ENCODE measurements around the gene HABP2.

The HABP2 gene

DNA sequence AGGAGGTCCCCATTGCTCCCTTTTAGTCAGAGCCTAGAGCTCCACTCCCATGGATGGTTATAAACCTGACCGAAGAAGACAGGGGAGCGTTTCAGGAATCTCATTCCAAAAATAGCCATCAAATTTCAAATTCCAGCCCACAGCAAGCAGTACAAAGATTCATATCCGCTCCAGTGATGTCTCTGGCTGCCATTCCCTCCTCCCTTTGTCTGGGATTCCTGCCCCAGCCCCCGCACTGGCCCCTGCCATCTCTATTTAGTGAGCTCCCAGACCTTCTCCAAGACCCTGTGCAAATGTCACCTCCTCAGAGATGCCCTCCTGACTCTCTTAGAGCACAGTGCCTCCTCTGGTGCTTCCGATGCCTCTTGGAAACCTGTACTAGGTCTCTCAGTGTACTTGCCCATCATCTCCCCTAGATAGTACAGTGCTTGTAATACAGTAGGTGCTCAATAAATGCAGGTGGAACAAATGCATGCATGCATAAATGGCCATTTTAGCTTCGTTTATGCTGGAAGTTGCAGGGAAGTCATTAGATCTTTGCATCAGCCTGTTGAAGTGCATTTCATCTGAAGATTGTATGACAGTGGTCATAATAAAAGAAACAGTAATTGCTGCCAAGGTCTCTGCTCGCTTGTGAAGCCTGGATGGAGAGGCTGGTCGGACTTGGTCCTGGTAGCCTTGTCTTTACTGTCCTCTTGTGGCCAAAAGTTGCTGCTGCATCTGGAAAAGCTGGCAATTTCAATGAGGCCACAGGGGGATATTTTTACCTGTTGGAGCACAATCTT lies 32.0 kb upstream of the HABP2 start (continued):
- TF ChIP-seq TRIM28 (IDR thresholded peaks at IDR 0.05; ENCODE audit: borderline replicate concordance, low read length) = 0 out of 2 replicates have a peak, but pooled peaks have one; percentile 29
- no peak for TF ChIP-seq YY1 (tag by site-specific recombination; IDR thresholded peaks at IDR 0.05)

- Histone ChIP-seq H3K9me3 (ENCODE audit: control insufficient read depth, insufficient read depth, low read depth, low read length) (no peaks in the 10 kb centered on the region), H3K4me1 (ENCODE audit: control insufficient read depth, insufficient read depth, low read length) (peaks cover 6% of the 10 kb centered on the region), H3K27ac (ENCODE audit: extremely low read depth, low read depth, low read length) (no peak overlapping the region), H3K4me3 (ENCODE audit: low read depth, low read length) (no peak overlapping the region), H3K36me3 (ENCODE audit: control insufficient read depth in 2 of 2, insufficient read depth in 1 of 2, low read length in 2 of 2) (no peaks in the 10 kb centered on the region)
- CTCF ChIA-PET = interaction anchor here (0.6 to 2.6 kb wide), 22 partner anchors 9 to 1049 kb away, joined by 3 to 11 read pairs (median 3); no protein-coding TSS in a partner anchor
- TF ChIP-seq, protein P1, sequence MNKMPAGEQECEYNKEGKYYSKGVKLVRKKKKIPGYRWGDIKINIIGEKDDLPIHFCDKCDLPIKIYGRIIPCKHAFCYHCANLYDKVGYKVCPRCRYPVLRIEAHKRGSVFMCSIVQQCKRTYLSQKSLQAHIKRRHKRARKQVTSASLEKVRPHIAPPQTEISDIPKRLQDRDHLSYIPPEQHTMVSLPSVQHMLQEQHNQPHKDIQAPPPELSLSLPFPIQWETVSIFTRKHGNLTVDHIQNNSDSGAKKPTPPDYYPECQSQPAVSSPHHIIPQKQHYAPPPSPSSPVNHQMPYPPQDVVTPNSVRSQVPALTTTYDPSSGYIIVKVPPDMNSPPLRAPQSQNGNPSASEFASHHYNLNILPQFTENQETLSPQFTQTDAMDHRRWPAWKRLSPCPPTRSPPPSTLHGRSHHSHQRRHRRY (tag by site-specific recombination; IDR thresholded peaks at IDR 0.05) = no peak
- TF ChIP-seq KLF16 (tag by site-specific recombination; IDR thresholded peaks at IDR 0.05) (no peak), ZNF335 (tag by site-specific recombination; conservative IDR thresholded peaks at IDR 0.05) (no peak), MEIS1 (CRISPR knock-in tag; IDR thresholded peaks at IDR 0.05; ENCODE audit: borderline replicate concordance) (no peak), GFI1B (tag by site-specific recombination; IDR thresholded peaks at IDR 0.05) (no peak), ZEB2 (tag by site-specific recombination; IDR thresholded peaks at IDR 0.05) (no peak), ZNF394 (tag by site-specific recombination; IDR thresholded peaks at IDR 0.05; ENCODE audit: borderline replicate concordance) (no peak), ZNF248 (tag by site-specific recombination; IDR thresholded peaks at IDR 0.05) (no peak), GLI2 (tag by site-specific recombination; IDR thresholded peaks at IDR 0.05; ENCODE audit: borderline replicate concordance, low read depth) (no peak), ZNF548 (tag by site-specific recombination; IDR thresholded peaks at IDR 0.05) (no peak), ZNF302 (tag by site-specific recombination; IDR thresholded peaks at IDR 0.05; ENCODE audit: low read depth) (no peak), PATZ1 (tag by site-specific recombination; IDR thresholded peaks at IDR 0.05) (no peak), ZNF529 (tag by site-specific recombination; IDR thresholded peaks at IDR 0.05; ENCODE audit: insufficient replicate concordance) (no peak), ZBTB21 (tag by site-specific recombination; IDR thresholded peaks at IDR 0.05) (no peak)
- TF ChIP-seq, protein P2, sequence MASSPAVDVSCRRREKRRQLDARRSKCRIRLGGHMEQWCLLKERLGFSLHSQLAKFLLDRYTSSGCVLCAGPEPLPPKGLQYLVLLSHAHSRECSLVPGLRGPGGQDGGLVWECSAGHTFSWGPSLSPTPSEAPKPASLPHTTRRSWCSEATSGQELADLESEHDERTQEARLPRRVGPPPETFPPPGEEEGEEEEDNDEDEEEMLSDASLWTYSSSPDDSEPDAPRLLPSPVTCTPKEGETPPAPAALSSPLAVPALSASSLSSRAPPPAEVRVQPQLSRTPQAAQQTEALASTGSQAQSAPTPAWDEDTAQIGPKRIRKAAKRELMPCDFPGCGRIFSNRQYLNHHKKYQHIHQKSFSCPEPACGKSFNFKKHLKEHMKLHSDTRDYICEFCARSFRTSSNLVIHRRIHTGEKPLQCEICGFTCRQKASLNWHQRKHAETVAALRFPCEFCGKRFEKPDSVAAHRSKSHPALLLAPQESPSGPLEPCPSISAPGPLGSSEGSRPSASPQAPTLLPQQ (tag by site-specific recombination; IDR thresholded peaks at IDR 0.05) = no peak
- POLR2A ChIA-PET = no interaction called here
These were observed 31.4 kb upstream of the HABP2 start for GRCh38 chr10:113521475-113521795.

DNA sequence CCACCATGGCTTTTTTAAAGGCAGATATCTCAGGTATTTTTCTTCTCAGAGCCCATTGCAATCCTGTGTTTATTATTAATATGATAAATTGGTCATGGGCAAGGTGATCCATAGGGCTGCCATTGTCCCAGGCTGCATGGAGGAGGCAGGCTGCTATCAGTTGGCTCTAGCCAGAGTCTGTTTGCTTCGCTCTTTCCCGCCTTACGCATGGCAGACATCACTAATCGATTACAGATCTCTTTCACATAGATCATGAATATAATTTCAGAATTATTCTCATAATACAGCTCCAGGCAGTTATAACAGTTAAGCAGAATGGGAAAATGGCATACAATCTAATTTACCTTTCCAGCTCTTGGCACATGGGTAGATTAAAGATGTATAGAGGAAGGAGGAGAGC lies 30.4 kb upstream of the HABP2 start:
- no peak overlapping the region for H3K27ac ChIP-seq (ENCODE audit: extremely low read depth, low read depth, low read length)
- ChIA-PET POLR2A (no interaction called here), CTCF (interaction anchor here (0.5 to 1.8 kb wide), 6 partner anchors 15 to 1385 kb away, joined by 3 to 6 read pairs (median 4); no protein-coding TSS in a partner anchor)
- H3K36me3 ChIP-seq (ENCODE audit: control insufficient read depth in 2 of 2, insufficient read depth in 1 of 2, low read length in 2 of 2) = no peaks in the 10 kb centered on the region
- H3K4me3 ChIP-seq (ENCODE audit: low read depth, low read length) = no peak overlapping the region
- H3K4me1 ChIP-seq (ENCODE audit: control insufficient read depth, insufficient read depth, low read length) = peaks cover 6% of the 10 kb centered on the region
- peak; percentile 86 for TF ChIP-seq ZBTB17 (tag by site-specific recombination; IDR thresholded peaks at IDR 0.05)
- TF ChIP-seq ZBTB48 (tag by site-specific recombination; IDR thresholded peaks at IDR 0.05) = no peak
- no peaks in the 10 kb centered on the region for H3K9me3 ChIP-seq (ENCODE audit: control insufficient read depth, insufficient read depth, low read depth, low read length)

All from HEK293 (cell line).